SJSA1 (cell line): ENCODE measurements around the gene KDM5B. TPM values are rescaled to one million over a fixed set of nuclear protein-coding genes. Genes with fewer than 3 reads are reported as not detected.
"Not testable (repeated sequence)": the region's sequence is repeated elsewhere in the genome, so short reads cannot be mapped to it uniquely, and the experiment has no call there.

Experiments used
- DNase-seq, 2 experiments: peaks; one replicate each; pipeline ENCODE4 v3.0.0-alpha.2; 2015 to 2020; ENCODE audit warnings: low spot score in 2 of 2, low read depth in 1 of 2
- H3K27ac ChIP-seq: fragments of 250-450 bp; sonication (Bioruptor Pico); 2 replicates; pipeline ENCODE4 v1.5.1; 2020; ENCODE audit warnings: mild to moderate bottlenecking, moderate library complexity
- H3K27me3 ChIP-seq: fragments of 250-450 bp; sonication (Bioruptor Pico); replicated peaks from 2 replicates; pipeline ENCODE4 v1.5.1; 2020; ENCODE audit warnings: mild to moderate bottlenecking, moderate library complexity
- H3K36me3 ChIP-seq: fragments of 250-450 bp; sonication (Bioruptor Pico); 2 replicates; pipeline ENCODE4 v1.5.1; 2020; ENCODE audit warnings: mild to moderate bottlenecking
- H3K4me1 ChIP-seq: fragments of 250-450 bp; sonication (Bioruptor Pico); replicated peaks from 2 replicates; pipeline ENCODE4 v1.6.1; 2021; ENCODE audit warnings: mild to moderate bottlenecking
- H3K4me3 ChIP-seq: fragments of 250-450 bp; sonication (Bioruptor Pico); 2 replicates; pipeline ENCODE4 v1.5.1; 2020; ENCODE audit warnings: mild to moderate bottlenecking
- H3K9me3 ChIP-seq: fragments of 250-450 bp; sonication (Bioruptor Pico); replicated peaks from 2 replicates; pipeline ENCODE4 v1.5.1; 2020; ENCODE audit warnings: mild to moderate bottlenecking
- total RNA-seq: library from RNA; depleted of rRNA; stranded (reverse); fragments of >200 nt; shearing (Covaris generic); gene quantifications from 2 replicates; pipeline ENCODE4 v1.2.3, GENCODE V29; 2014

The KDM5B gene
- total RNA-seq, 1 experiment from 2014 or later, result 34.2 TPM

- Histone ChIP-seq H3K4me1 (peaks cover 48% of the 10 kb centered on the region), H3K27me3 (no peaks in the 10 kb centered on the region)
Observed at GRCh38 chr1:202807451-202807925, 733 bp downstream of the KDM5B start.

DNA sequence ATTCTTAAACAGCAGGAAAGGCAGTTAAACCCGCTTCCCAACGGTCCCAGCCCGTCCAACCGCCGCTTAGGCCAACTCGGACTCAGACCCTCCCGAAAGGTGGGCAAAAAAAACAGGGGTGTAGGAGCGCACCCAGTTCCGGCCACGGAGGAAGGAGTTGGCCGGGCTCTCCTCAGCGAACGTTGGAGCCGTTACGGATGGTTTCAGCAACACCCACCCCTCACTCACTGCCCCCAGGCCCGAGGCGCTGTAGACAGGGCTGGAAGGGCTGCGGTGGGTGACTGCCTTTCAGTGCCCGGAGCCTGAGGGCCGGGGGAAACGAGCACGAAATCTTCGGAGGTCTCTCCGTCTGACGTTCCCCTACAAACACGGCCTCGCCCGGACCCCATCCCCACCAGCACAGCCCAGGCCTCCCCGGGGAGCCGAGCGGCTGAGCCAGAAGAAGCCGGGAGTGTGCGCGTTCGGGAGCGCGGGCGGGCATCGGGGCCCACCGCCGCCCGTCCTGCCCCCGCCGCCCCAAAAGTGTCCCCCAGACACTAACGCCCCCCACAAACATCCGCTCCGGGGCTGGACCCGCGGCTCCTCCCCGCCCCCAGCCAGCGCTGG is 1.3 kb downstream of the KDM5B start:
- DNase-seq, result no peak
- Histone ChIP-seq H3K9me3 (no peaks in the 10 kb centered on the region), H3K4me1 (peaks cover 43% of the 10 kb centered on the region), H3K36me3 (peaks cover 3% of the 10 kb centered on the region), H3K27me3 (no peaks in the 10 kb centered on the region), H3K4me3 (peak overlapping the region; percentile 96), H3K27ac (peak overlapping the region; percentile 72)

More at GRCh38 chr1:202807451-202807925, 733 bp downstream of the KDM5B start:
- no peak for DNase-seq
- peaks cover 3% of the 10 kb centered on the region for H3K36me3 ChIP-seq
- H3K4me3 ChIP-seq, result peak overlapping the region; percentile 96
- no peaks in the 10 kb centered on the region for H3K9me3 ChIP-seq
- H3K27ac ChIP-seq, result peak overlapping the region; percentile 72

DNA sequence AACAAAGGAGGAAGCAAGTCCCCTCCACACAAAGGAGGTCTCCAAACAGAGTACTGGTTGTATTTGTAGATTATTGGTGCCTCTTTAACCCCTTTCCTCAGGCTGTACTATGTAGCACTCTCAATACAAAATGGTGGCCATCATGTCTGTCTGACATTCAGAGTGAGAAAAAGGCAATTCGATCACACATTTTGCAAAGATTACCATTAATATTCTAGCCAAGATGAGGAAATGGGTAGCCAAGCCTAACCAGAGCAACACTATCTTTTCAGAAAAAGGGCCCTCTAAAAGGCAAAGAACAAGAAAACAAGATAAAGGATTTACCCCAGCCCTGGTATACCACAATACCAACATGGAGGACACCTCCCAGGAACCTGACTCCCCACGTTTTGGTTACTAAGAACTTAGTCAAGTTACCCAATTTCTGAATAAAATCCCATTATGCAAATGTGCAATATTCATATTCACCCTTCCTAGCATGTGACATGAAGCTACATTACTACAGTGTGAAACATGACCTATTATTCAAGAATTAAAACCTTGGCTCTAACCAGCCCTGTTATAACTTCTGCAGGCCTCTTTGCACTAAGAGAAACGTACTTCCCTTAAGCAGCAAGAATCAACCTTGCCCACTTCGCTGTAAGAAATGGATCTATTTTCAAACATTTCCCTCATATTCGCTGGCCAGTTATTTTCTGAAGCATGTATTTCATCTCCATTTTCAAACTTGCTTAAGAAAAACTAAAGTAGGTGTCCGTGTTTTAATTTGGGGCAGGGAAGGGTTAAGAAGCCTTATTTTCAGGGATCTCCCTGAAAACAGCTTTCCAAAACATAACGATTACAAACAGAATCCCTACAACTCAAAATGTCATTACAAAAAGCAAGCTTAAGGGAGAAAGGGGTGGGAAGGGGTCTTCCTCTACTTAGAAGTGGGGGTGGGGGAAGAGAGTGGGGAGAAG is 2.1 kb downstream of the KDM5B start:
- Histone ChIP-seq H3K27me3 (no peaks in the 10 kb centered on the region), H3K4me3 (peak overlapping the region; percentile 96), H3K27ac (peak overlapping the region; percentile 72), H3K9me3 (no peaks in the 10 kb centered on the region), H3K4me1 (peaks cover 35% of the 10 kb centered on the region), H3K36me3 (peaks cover 3% of the 10 kb centered on the region)
- DNase-seq, result no peak

DNA sequence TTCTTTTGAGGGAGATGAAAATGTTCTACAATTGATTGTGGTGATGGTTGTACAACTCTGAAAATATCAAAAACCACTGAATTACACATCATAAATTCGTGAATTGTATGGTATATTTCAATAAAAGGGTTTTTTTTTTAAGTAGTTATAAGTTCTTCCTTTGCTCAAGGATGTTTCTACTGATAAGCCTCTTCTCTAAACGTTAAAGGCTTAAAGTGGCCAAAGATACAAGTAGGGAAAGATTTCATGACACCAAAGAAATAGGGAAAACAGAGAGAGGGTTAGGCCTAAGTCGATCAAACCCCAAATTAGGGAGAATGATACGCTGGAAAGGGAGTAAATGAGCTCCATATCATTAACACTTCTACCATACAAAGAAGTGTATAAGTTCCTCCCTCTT is 4.1 kb downstream of the KDM5B start:
- no peak overlapping the region for H3K4me3 ChIP-seq

DNA sequence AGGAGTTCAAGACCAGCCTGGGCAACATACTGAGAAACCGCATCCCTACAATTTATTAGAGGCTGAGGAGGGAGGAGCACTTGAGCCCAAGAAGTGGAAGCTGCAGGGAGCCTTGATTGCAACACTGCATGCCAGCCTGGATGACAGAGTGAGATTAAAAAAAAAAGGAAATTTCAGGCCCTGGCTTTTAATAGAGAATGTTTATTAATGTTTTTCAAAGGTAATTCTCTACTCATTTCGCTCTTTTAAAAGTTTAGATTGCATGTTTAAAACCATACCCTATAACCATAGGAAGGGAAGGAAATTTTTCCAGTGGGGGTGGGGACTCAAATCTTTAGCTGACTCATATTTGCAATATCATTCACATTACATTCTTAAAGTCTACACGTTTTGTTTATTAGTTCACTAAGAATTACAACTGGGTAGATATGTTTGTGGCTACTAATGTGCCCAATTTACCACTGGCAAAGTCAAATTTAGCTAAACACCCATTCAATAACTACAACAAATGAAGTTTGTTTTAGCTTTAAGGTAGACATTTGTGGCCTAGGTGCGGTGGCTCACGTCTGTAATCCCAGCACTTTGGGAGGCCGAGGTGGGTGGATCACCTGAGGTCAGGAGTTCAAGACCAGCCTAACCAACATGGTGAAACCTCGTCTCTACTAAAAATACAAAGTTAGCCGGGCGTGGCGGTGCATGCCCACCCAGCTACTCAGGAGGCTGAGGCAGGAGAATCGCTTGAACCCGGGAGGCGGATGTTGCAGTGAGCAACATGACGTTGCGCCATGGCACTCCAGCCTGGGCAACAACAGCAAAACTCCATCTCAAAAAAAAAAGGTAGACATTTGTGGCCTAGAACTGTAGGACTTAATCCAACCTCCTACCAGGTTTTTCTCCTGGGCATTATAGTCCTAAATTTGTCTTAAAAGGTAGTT is 5.0 kb downstream of the KDM5B start:
- no peaks in the 10 kb centered on the region for H3K9me3 ChIP-seq
- no peaks in the 10 kb centered on the region for H3K27me3 ChIP-seq
- H3K4me3 ChIP-seq, result no peak overlapping the region
- no peak for DNase-seq
- peaks cover 3% of the 10 kb centered on the region for H3K36me3 ChIP-seq
- H3K27ac ChIP-seq, result peak overlapping the region; percentile 17; the same call in 1 of the 2 replicates
- H3K4me1 ChIP-seq, result peaks cover 24% of the 10 kb centered on the region

More for the DNA sequence above, 4.1 kb downstream of the KDM5B start:
- Histone ChIP-seq H3K9me3 (no peaks in the 10 kb centered on the region), H3K27me3 (no peaks in the 10 kb centered on the region), H3K27ac (no peak overlapping the region), H3K4me1 (peaks cover 27% of the 10 kb centered on the region), H3K36me3 (peaks cover 3% of the 10 kb centered on the region)
- DNase-seq, result no peak

- Histone ChIP-seq H3K4me3 (no peak overlapping the region), H3K9me3 (no peaks in the 10 kb centered on the region), H3K27ac (no peak overlapping the region), H3K36me3 (no peaks in the 10 kb centered on the region), H3K27me3 (no peaks in the 10 kb centered on the region), H3K4me1 (peaks cover 24% of the 10 kb centered on the region)
- no peak for DNase-seq
Observed at GRCh38 chr1:202802034-202802433, 6.2 kb downstream of the KDM5B start.

- no peaks in the 10 kb centered on the region for H3K27me3 ChIP-seq
- H3K4me1 ChIP-seq, result peaks cover 21% of the 10 kb centered on the region
- DNase-seq, result no peak
- no peaks in the 10 kb centered on the region for H3K36me3 ChIP-seq
- no peak overlapping the region for H3K27ac ChIP-seq
- no peak overlapping the region for H3K4me3 ChIP-seq
- no peaks in the 10 kb centered on the region for H3K9me3 ChIP-seq
Observed at GRCh38 chr1:202801175-202801574, 7.0 kb downstream of the KDM5B start.

- H3K27me3 ChIP-seq, result no peaks in the 10 kb centered on the region
- no peaks in the 10 kb centered on the region for H3K36me3 ChIP-seq
- H3K27ac ChIP-seq, result no peak overlapping the region
- H3K9me3 ChIP-seq, result no peaks in the 10 kb centered on the region
- H3K4me3 ChIP-seq, result no peak overlapping the region
- DNase-seq, result no peak
- H3K4me1 ChIP-seq, result peaks cover 16% of the 10 kb centered on the region
Observed at GRCh38 chr1:202800742-202801141, 7.5 kb downstream of the KDM5B start.

DNA sequence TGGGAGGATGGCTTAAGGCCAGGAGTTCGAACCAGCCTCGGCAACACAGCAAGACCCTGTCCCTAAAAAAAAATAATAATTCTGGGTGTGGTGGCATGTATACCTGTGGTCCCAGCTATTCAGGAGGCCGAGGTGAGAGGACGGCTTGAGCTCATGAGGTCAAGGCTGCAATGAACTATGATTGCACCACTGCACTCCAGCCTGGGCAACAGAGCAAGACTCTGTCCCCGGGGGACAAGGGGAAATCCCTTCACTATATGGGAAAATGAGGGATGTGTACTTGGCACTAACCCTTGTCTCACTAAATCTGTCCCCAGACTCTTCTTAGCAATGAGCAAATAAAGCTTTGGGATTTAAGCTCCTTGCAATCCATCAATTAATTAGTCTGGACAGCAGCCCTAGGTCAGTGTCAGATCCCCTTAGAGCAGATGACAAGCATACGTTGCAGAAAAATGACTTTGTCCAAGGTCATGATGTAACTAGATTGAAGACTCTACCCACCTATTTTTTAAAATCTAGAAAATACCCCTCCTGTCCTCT is 9.4 kb downstream of the KDM5B start:
- Histone ChIP-seq H3K27ac (no peak overlapping the region), H3K27me3 (no peaks in the 10 kb centered on the region), H3K36me3 (no peaks in the 10 kb centered on the region), H3K4me1 (peaks cover 7% of the 10 kb centered on the region), H3K4me3 (no peak overlapping the region), H3K9me3 (no peaks in the 10 kb centered on the region)
- DNase-seq, result no peak

GRCh38 chr1:202798260-202798659 is 10.0 kb downstream of the KDM5B start:
- H3K27me3 ChIP-seq, result no peaks in the 10 kb centered on the region
- DNase-seq, result no peak
- no peaks in the 10 kb centered on the region for H3K9me3 ChIP-seq
- peaks cover 4% of the 10 kb centered on the region for H3K4me1 ChIP-seq
- H3K36me3 ChIP-seq, result no peaks in the 10 kb centered on the region
- H3K27ac ChIP-seq, result no peak overlapping the region
- H3K4me3 ChIP-seq, result no peak overlapping the region

DNA sequence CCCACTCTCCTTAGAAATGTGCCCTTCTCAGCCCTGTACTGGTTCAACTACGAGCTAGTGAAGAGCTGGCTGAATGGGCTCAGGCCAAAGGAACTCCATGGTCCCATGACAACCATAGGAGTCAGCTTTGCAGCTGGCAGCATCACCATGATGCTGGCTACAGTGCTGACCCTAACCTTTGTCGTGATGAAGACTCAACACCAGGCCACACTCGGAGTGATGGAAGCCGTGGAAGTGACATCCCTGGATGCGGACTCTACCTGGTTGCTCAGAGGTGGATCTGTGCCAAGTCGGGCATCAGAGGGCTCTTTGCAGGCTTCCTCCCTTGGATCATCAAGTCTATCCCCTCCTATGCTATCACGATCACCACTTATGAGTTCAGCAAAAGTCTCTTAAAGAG is 11.6 kb downstream of the KDM5B start:
- no peak for DNase-seq
- Histone ChIP-seq H3K4me1 (no peaks in the 10 kb centered on the region), H3K4me3 (no peak overlapping the region), H3K36me3 (no peaks in the 10 kb centered on the region), H3K27ac (no peak overlapping the region), H3K27me3 (no peaks in the 10 kb centered on the region), H3K9me3 (no peaks in the 10 kb centered on the region)

DNA sequence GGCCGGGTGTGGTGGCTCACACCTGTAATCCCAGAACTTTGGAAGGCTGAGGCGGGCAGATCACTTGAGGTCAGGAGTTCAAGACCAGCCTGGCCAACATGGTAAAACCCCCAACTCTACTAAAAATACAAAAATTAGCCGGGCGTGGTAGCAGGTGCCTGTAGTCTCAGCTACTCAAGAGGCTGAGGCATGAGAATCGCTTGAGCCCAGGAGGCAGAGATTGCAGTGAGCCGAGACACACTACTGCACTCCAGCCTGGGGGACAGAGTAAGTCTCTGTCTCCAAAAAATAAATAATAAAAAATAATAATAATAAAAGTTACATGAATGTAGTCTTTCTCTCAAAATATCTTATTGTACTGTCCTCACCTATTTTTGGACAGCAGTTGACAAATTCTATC is 13.3 kb downstream of the KDM5B start:
- H3K4me1 ChIP-seq, H3K27ac ChIP-seq, H3K9me3 ChIP-seq, DNase-seq, H3K4me3 ChIP-seq, H3K36me3 ChIP-seq, H3K27me3 ChIP-seq: not testable (repeated sequence)

- Histone ChIP-seq H3K4me1 (no peaks in the 10 kb centered on the region), H3K9me3 (no peaks in the 10 kb centered on the region), H3K36me3 (no peaks in the 10 kb centered on the region), H3K27ac (no peak overlapping the region), H3K4me3 (no peak overlapping the region), H3K27me3 (no peaks in the 10 kb centered on the region)
- DNase-seq, result no peak
Observed at GRCh38 chr1:202794051-202794740, 14.0 kb downstream of the KDM5B start.
